ENCODE results near the gene CCNI2. TPM values are rescaled to one million over a fixed set of nuclear protein-coding genes. Genes with fewer than 3 reads are reported as not detected.

Gene CCNI2
- total RNA-seq, 1 experiment from 2014 or later = 0.49 TPM

GRCh38 chr5:132747616-132748440 lies 602 bp downstream of the CCNI2 start:
- H3K36me3 ChIP-seq (ENCODE audit: control insufficient read depth, insufficient read depth, low read length) = no peaks in the 10 kb centered on the region
- in situ Hi-C loops (cut with HindIII; ENCODE audit: low pct_unique_long_range_greater_than_20kb, low sequenced_read_pairs) = no loop called here
- CTCF ChIA-PET = interaction anchor here (0.8 to 1.7 kb wide), 2 partner anchors 12 to 73 kb away, joined by 3 to 6 read pairs; no protein-coding TSS in a partner anchor
- peaks cover 6% of the 10 kb centered on the region for H3K27me3 ChIP-seq (ENCODE audit: control insufficient read depth, insufficient read depth, low read length)
- no peaks in the 10 kb centered on the region for H3K9me3 ChIP-seq (ENCODE audit: control insufficient read depth, insufficient read depth, low read depth, low read length)
- POLR2A ChIA-PET = no interaction called here
- no TSS peak for BruUV-seq (replicated peaks)
- TF ChIP-seq REST (IDR thresholded peaks at IDR 0.05; ENCODE audit: insufficient read depth in 1 of 2, low read depth in 2 of 2, low read length in 1 of 2) (no peak), CTCF (IDR thresholded peaks at IDR 0.05) (no peak), POLR2AphosphoS5 (IDR thresholded peaks at IDR 0.05; ENCODE audit: low read depth, low read length) (no peak), TCF7L2 (IDR thresholded peaks at IDR 0.05; ENCODE audit: low read depth, low read length) (no peak), SIN3A (IDR thresholded peaks at IDR 0.05; ENCODE audit: borderline replicate concordance, insufficient read depth, low read depth, low read length) (no peak)
- H3K4me1 ChIP-seq (ENCODE audit: control insufficient read depth, insufficient read depth, low read length) = no peaks in the 10 kb centered on the region
- DNase-seq (ENCODE audit: low read depth, low spot score) (no peak), ATAC-seq (peak; percentile 52; the same call in 1 of the 2 replicates)
- peak overlapping the region; percentile 44 to 59 for H3K4me3 ChIP-seq (ENCODE audit: low read depth in 2 of 2, low read length in 2 of 2)
- H3K27ac ChIP-seq (ENCODE audit: low read length) = no peak overlapping the region
- intact Hi-C loops (cut with micrococcal nuclease; ENCODE audit: unreplicated experiment) = no loop called here

- intact Hi-C loops (cut with micrococcal nuclease; ENCODE audit: unreplicated experiment) = no loop called here
- Histone ChIP-seq H3K27ac (ENCODE audit: low read length) (no peak overlapping the region), H3K4me3 (ENCODE audit: low read depth in 2 of 2, low read length in 2 of 2) (no peak overlapping the region), H3K36me3 (ENCODE audit: control insufficient read depth, insufficient read depth, low read length) (no peaks in the 10 kb centered on the region), H3K9me3 (ENCODE audit: control insufficient read depth, insufficient read depth, low read depth, low read length) (no peaks in the 10 kb centered on the region), H3K4me1 (ENCODE audit: control insufficient read depth, insufficient read depth, low read length) (no peaks in the 10 kb centered on the region), H3K27me3 (ENCODE audit: control insufficient read depth, insufficient read depth, low read length) (peaks cover 6% of the 10 kb centered on the region)
- DNase-seq (ENCODE audit: low read depth, low spot score) (no peak), ATAC-seq (no peak)
- in situ Hi-C loops (cut with HindIII; ENCODE audit: low pct_unique_long_range_greater_than_20kb, low sequenced_read_pairs) = no loop called here
- ChIA-PET POLR2A (no interaction called here), CTCF (no interaction called here)
- no TSS peak for BruUV-seq (replicated peaks)
- TF ChIP-seq CTCF (IDR thresholded peaks at IDR 0.05) = no peak
- TF ChIP-seq POLR2AphosphoS5 (IDR thresholded peaks at IDR 0.05; ENCODE audit: low read depth, low read length) = no peak
- TF ChIP-seq TCF7L2 (IDR thresholded peaks at IDR 0.05; ENCODE audit: low read depth, low read length) = no peak
Observed at GRCh38 chr5:132748522-132749000, 1.3 kb downstream of the CCNI2 start.

All from Panc1 (cell line).